Thyroid gland (tissue), 4 donors: Measurements from ENCODE around the gene FRYL.

ENCODE experiments used
- CTCF ChIP-seq, 6 experiments: fragments of 200-600 bp in 3 of 6; fragments of 450-650 bp in 3 of 6; sonication (generic) in 3 of 6; IDR thresholded peaks; one replicate each; pipeline ENCODE4 v1.5.1; 2016 to 2019; ENCODE audit warnings: antibody characterized with exemption in 6 of 6, mild to moderate bottlenecking in 2 of 6, inconsistent platforms in 1 of 6, moderate library complexity in 1 of 6
- POLR2A ChIP-seq, 2 donors: fragments of 450-650 bp; IDR thresholded peaks; one replicate each; pipeline ENCODE4 v1.6.1; 2017; ENCODE audit warnings: antibody characterized with exemption in 2 of 2, mild to moderate bottlenecking in 2 of 2, moderate library complexity in 1 of 2

- TF ChIP-seq CTCF (IDR thresholded peaks at IDR 0.05) (no peak), POLR2A (IDR thresholded peaks at IDR 0.05) (no peak)
Measured at GRCh38 chr4:48686369-48686768, 93.7 kb downstream of the FRYL start.
